ENCODE results near the gene VSTM2L.

DNA sequence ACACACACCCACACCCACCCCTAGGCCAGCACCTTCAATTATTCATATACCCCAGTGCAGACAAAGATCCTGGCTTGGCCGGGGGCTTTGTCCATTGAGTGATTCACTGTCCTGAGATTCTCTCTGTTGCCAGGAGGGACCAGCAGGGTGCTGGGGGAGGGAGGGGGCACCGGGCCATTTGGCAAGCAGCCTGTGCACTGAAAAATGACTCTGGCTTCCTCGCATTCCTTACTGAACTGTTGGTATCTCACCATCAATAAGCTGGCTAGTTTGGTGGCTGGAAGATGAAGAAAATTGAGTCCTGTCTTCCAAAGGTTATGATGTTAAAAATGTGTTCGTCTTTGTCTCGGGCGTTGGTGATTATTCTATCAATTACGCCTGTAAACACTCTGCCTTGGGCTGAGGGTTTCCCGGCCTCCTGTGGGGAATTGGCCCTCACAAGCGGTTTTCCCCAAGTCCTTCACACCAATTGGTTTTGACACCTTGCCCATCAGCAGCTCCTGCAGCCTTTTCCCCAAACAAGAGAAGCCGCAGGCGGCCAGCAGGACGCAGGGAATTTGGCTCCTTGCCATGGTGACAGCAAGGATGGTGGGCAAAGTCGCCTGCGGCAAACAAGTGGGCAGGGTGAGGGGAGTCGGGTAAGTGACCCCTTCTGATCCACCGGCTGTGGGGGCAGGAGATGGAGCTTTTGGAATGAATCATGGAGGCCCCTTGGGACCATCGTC, 4.9 kb downstream of the VSTM2L start:
- TF ChIP-seq, protein P1, sequence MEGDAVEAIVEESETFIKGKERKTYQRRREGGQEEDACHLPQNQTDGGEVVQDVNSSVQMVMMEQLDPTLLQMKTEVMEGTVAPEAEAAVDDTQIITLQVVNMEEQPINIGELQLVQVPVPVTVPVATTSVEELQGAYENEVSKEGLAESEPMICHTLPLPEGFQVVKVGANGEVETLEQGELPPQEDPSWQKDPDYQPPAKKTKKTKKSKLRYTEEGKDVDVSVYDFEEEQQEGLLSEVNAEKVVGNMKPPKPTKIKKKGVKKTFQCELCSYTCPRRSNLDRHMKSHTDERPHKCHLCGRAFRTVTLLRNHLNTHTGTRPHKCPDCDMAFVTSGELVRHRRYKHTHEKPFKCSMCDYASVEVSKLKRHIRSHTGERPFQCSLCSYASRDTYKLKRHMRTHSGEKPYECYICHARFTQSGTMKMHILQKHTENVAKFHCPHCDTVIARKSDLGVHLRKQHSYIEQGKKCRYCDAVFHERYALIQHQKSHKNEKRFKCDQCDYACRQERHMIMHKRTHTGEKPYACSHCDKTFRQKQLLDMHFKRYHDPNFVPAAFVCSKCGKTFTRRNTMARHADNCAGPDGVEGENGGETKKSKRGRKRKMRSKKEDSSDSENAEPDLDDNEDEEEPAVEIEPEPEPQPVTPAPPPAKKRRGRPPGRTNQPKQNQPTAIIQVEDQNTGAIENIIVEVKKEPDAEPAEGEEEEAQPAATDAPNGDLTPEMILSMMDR (IDR thresholded peaks at IDR 0.05) = no peak
- TF ChIP-seq POLR2A (IDR thresholded peaks at IDR 0.05) = no peak
